Suprapubic skin (tissue), 3 donors: Measurements from ENCODE around the gene CSMD2.

Experiments
- CTCF ChIP-seq, 2 donors: fragments of 200-600 bp in 1 of 2; fragments of 450-650 bp in 1 of 2; sonication (generic) in 1 of 2; IDR thresholded peaks; one replicate each; pipeline ENCODE4 v1.5.1; 2016 to 2019; ENCODE audit warnings: antibody characterized with exemption in 2 of 2, mild to moderate bottlenecking in 1 of 2, moderate library complexity in 1 of 2
- EP300 ChIP-seq: sonication (generic); formaldehyde crosslinking; IDR thresholded peaks from one replicate; pipeline ENCODE4 v1.6.1; 2017; ENCODE audit warnings: antibody characterized with exemption
- POLR2A ChIP-seq, 2 donors: fragments of 450-650 bp; IDR thresholded peaks; one replicate each; pipeline ENCODE4 v1.6.1; 2017; ENCODE audit warnings: antibody characterized with exemption in 2 of 2, mild to moderate bottlenecking in 2 of 2, moderate library complexity in 2 of 2

- no peak for TF ChIP-seq POLR2A (IDR thresholded peaks at IDR 0.05)
- TF ChIP-seq CTCF (IDR thresholded peaks at IDR 0.05) = no peak
- TF ChIP-seq EP300 = no peak
Measured at GRCh38 chr1:33852711-33853110, 312.3 kb downstream of the CSMD2 start.
